Effector CD8-positive, alpha-beta T cell (primary cell): ENCODE data around the gene KCNAB3.

Experiments
- DNase-seq: peaks from one replicate; lab custom pipeline; 2025; lab: John Stamatoyannopoulos, UW

Gene KCNAB3

DNA sequence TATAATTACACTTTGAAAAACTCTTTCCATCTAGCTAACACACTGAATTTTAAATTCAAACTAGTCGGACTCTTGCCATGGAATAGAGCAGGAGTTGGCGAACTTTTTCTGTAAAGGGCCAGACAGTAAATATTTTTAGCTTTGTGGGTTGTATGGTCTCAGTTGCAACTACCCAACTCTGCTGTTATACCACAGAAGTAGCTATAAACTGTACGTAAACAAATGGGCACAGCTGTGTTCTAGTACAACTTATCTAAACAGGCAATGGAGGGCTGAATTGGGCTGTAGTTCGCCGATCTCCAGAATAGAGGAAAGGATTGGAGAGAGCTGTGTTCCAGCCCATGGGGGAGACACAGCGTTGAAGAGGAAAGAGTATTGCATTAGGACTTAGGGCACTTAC, 11.1 kb upstream of the KCNAB3 start:
- no peak for DNase-seq

DNA sequence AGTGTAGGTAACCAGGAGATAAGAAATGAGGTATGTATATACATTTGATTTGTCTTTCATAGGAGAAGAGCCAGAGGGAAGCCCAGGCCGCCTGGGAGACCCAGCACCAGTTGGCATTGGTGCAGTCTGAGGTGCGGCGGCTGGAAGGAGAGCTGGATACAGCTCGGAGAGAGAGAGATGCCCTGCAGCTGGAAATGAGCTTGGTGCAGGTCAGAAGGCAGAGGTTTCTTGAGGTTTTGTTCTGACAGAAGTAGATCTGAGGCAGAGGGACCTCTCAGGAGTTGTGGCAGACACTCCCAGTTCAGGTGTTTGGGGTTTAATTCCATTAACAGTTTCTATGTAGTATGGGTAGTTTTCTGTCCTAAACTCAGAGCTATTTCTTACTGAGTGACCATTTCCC, 10.4 kb upstream of the KCNAB3 start:
- no peak for DNase-seq

DNA sequence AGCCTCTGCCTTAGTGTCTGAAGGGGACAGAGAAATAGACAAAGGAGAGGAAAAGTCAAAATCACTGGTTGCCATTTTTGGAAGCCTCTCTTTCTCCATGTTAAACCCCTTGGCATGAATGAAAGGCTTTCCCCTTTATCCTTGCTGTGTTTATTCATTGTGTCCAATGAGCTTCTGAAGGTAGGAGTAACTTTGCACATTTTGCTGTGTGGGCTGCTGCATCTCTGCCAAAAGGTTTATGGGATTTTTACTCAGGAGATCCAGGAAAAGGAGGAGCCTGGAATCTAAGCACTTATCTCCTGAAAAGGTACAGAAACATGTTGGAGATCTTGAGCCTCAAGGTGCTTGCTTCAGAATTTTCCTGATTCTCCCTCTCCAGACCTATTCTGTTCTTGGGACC, 6.2 kb upstream of the KCNAB3 start:
- DNase-seq: no peak

DNA sequence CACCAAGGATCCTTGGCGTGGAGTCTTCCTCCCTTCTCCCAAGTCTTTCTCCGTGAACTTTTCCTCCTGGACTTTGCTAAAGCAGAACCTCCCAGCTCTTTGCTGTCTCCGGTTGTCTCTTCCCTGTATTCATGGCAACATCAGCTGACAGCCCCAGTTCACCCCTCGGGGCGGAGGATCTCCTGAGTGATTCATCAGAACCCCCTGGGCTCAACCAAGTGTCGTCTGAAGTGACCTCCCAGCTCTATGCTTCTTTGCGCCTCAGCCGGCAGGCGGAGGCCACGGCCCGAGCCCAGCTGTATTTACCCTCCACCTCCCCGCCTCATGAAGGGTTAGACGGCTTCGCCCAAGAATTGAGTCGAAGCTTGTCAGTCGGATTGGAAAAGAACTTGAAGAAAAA, 3.3 kb upstream of the KCNAB3 start:
- DNase-seq: no peak

DNA sequence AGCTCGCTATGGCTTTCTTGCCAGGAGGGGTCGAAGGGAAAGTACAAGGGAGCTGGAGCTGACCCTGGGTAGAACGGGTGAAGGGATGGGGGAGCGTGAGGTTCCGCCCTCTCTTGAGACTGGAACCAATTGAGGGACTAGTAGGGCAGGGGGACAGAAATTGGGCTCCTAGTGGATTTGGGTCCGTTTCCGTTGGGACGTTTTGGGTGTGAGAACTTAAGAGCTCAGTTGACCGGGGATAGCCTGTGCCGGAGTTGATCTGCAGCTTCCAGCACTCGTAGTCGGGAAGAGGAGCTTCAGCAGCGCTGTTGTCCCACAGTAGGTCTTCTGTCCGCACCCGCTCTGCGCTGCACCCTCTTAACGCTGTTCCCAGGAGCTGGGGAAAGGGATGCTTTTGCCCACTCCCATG, 2.8 kb upstream of the KCNAB3 start:
- peak; percentile 20 for DNase-seq

DNA sequence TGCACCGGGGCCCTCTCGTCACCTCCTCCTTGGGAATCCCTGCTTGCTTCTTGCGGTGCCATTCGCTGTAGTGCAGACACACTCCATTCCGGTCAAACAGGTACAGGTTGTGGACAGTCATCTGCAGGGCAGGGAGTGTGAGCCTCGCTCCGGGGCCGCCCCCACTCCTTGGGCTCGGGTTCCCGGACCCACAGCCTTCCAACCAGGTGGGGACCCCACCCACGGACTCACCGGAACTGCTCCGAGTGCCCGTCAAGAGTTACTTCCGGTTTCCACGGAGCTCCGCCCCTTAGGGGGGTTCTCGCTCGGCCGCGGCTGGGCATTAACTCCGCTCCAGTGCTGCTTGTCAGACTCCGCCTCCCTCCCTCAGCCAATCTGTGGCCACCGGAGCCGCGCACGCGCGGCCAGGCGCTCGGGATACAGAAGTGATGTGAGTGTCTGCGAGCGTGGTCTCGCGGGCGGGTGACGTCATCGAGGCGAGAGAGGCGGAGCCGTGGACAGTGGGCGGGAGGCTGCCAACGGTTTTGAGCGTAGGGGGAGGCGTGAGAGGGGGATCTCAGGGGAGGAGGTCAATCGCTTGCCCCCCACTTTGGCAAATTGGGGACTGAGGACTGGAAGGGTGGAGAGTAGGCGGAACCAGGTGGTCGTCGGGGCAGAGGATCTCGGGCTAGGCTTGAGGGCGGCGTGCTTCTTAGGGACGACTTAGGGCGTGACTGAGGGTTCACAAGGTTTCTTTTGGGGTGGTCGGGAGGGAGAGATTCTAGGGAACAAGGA, 2.2 kb upstream of the KCNAB3 start, which contains the start of the genes CNTROB and TRAPPC1:
CNTROB (plus strand) TSS at position 498 of the 774 bp plus-strand sequence. CDS start 874 bp downstream, outside the sequence.
TRAPPC1 (minus strand) TSS at position 238 of the 774 bp plus-strand sequence; CDS start at position 121, 117 bp downstream.
- DNase-seq: peak; percentile 99

DNA sequence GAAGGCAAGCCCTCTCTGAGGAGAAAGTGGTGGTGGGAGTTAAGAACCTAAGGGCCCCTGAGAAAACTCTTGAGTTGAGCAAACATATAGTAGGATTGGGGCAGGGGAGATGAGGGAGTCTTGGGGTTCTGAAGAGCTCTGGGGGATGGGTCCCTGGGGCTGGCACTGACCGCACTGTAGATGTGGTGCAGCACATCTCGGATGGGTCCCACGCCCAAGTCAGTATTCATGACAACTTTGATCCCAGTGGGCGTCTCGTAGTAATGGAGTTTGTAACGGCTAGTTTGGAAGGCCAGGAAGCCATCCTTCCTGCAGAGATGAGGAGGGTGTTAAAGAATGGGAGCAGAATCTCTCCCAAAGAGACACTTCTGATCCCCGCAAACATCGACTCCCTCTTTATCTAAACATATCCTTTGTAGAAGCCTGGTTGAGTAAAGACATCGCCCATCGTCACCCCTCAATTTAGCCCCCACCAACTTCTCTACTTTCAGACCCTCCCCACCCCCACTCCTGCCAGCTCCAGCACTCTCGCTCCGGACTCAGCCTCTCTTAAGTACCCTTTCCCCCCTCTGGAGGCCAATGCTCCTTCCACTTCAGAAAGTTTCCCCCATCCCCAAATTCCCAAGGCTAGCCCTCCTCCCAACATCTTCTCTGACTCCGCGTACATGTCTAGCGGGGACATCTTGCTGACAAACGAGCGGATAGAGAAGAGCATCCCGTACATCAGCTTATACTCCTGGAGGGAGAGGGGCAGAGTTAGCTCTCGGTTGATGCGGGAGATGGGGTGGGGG, 1.4 kb upstream of the KCNAB3 start:
- no peak for DNase-seq

DNA sequence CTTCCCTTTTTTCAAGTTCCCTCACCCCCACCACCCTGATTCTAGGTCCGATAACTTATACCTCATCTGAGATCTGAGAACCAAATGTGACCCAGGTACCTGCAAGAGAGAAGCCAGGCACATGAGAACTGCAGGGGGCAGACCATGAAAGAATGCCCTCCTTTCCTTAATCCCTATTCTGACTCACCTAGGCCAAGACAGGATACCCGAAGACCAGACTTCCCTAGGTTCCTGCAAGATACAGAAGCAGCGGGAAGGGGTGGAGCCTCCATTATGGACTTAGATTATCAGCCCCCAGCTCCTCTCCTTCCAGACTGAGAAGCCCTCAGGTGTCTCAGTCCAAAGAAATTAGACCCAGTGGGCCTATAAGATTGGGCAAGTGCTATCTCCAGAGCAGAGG, 2.1 kb downstream of the KCNAB3 start:
- DNase-seq: no peak

DNA sequence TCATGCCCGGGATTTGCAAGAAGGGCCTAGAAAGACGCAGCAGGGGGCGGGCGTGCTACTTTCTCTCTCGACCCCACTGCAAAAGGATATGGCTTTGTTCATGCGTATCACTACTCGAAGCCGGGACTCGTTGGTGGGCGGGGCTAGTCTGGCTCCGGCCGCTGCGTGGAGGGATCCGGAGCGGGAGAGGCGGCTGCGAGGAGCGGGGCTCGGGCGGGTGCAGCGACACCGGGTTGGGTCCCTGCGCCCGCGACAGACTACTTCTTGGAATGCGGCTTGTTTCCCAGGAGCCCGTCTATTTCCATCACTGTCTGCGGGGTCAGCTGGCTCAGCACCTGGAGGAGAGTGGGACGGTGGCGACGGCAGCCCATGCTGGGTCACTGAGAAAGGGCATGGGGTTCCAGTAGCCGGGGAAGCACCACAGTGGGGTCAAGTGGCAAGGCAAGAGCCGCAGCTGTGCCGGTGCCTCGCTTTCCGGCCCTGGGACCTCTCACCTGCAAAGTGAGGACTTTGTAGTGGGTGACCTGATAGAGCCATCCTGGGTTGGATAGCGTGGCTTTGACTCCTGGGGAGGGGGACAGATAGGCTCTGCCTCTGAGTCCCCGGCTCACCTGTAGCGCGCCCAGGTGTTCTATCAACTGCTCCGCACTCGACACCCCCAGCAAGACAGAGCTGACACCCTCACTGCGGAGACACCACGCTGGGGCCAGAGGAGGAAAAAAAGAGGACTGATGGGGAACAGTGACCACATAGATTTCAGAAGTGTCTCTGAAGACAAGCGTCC, 6.6 kb downstream of the KCNAB3 start:
- DNase-seq: peak; percentile 84

DNA sequence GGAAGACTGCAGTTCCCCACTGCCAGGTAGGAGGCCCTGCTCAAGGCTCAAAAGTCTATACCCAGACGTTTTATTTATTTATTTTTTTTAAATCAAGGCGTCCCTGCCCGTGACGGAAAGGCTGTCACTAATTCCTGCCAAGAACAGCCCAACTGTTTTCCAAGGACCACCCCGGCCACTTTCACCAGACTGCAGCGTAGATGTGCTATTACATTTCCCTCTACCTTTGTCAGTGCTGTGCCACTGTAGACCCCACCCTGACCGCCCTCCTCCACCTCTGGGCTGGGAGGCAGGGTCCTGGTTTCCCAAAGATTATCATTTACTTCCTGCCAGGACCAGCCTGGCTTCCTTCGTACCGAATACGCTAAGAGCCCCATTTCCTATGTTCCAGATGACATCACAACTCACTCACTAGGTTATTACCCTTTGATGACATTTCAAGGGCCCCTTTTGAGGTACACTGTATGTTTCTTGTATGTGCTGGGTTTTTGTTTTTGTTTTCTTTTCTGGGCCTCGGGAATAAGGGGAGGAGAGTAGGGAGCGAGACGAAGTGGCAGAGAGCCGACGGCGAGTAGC, 7.3 kb downstream of the KCNAB3 start:
- DNase-seq: no peak

DNA sequence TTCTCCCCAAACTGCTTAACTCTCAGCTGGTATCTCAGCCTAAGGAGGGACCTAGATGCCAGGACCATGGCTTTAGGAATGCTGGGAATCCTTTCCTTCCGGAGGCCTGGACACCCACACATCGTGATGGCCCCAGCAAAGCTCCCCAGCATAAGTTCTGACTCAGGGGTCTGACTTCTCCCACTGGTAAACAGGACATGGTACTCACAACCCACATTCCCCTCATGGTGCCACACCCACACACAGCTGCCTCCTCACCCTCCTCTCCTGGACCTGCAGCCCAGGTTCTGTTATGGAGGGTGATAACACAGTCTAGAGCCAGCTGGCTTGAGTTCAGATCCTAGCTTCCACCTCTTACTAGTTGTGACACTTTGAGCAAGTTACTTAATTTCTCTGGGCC, 12.8 kb downstream of the KCNAB3 start:
- DNase-seq: no peak

DNA sequence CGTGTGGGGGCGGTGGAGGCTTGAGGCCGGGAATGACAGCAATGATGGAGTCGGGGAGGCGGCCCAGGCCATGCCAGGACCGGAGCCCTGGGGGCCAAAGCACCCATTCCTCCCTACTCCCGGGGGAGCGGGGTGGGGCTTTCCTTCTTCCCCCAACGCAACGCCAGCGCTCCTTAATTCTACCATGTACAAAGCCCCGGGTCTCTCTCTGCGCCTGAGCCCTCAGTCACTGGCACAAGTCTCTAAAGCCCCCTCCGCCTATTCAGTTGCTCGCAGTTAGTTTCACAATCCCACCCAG, 13.3 kb downstream of the KCNAB3 start:
- no peak for DNase-seq

DNA sequence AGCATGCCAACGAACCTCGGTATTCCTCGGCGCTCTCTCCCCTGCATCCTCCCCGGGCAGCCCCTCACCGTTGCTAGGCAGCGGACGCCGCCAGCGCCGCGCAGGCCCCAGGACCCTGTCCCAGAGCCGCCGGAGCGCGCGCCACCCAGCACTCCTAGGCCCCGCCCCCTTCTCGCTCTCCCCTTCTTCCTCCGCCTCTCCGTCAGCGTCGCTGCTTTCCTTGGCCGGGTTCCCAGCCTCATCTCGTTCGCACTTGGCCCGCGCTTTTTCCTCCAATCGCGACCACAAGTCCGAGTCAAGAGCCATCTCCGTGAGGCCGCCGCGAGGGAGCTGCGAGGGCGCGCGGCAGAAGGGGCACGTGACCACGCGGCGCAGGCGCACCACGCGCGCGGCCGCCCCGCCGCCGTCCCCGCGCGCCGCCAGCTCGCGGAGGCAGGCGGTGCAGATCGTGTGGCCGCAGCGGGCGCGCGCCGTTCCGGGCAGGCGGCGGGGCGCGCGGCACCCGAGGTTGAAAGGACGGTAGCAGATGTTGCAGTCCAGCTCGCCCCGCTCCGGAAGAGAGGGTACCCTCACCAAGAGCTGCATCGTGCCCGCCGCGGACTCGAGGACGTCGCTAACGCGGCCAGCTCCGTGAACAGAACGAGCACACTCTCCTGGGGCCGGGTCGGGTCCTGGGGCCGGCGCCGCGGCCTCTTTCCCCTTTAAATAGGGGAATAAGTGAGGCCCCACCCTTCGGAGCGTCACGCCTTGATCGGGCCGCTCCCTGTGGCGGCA, 13.9 kb downstream of the KCNAB3 start, which contains the start of gene RNF227:
RNF227 (minus strand) TSS at position 679 of the 774 bp plus-strand sequence; CDS start at position 585, 94 bp downstream.
- peak; percentile 72 for DNase-seq

DNA sequence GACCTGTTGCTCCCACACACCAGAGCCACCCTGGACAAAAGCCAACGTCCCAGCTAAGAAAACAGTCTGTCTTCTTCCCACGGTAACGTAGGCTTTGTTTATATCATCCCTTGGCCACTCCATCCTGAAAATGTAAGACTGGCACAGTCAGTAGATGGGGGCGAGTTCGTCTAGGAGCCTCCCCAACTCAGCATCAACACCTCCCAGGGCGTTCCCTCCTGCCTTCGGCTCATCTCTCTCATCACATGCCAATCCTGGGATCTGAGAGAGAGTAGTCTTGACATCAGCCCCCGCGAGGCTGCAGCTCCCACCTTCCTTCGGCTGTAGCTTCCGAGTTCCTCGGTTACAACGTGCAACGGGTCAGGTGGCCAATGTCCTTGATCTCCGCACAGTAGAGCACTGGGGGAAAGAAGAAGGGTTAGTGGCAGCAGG, 14.5 kb downstream of the KCNAB3 start:
- DNase-seq: no peak

DNA sequence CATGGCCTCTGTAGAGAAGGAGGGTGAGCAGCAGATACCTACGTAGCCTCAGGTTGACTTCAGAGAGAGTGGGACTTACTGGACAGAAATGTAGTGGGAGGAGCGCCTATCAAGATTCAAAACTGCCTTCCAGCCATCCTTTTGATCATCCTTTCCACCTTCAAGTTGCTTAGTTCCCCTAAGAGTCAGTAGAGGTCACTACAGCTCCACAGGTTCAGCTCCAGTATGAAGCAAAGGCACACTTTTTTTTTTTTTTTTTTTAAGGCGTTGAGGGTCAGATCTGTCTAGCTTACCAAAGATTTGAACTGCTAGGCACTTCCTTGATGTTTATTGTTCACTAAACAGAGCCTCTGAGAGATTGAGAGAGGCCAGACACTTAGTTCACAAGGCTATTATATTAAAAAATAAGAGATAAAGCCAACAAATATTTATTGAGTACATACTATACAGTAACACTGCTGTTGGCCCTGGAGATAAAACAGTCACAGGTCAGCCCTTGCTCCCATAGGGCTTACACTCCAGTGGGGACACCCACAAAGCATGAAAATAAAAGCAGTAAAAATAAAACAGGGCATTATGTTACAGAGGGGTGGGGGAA, 16.6 kb downstream of the KCNAB3 start:
- DNase-seq: no peak

DNA sequence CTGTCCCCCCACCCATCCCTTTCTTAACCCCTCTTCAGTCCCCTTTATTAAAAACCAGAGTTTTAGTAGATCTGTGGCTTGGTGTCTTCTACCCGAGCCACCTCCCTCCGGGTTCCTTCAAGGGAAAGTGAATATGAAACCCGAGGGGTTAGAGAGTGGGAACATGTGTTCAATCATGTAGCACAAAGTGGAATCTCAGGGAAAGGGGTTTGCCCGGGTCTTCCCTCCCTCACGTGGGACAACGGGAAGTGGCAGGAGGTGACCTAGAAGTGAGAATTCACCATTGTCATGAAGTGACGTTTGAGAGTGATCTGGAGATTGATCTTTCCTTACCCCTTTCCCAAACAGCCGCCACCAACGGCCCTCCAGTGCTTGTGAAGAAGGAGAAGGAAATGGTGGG, 18.5 kb downstream of the KCNAB3 start:
- DNase-seq: no peak

DNA sequence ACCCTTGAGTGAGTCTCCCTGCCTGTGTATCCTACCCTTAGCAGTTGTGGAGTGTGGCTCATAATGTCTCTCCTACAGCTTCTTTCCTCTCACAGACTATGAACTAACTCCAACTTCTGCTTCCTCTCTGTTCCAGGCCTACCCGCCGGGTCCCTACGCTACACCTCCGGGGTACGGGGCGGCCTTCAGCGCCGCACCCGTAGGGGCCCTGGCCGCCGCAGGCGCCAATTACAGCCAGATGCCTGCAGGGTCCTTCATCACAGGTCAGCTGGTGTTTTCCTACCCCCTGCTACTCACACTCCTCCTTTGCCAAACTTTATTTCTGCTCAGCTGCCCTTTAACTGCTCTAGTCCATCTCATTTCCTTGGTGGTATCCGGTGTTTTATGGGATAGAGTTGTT, 18.9 kb downstream of the KCNAB3 start:
- no peak for DNase-seq

DNA sequence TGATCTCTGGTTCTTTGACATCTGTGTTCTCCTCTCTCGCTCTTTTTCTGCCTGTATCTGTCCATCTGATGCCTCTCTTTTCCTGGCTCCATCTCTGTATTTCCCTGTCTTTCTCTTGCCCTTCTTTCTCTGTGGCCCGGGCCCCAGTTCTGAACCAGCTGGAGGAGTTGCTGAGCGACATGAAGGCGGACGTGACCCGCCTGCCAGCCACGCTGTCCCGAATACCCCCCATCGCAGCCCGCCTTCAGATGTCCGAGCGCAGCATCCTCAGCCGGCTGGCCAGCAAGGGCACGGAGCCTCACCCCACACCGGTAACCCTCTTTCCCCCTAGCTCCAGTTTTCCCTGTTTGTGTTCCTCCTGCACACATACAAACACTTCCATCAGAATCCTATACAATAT, 19.4 kb downstream of the KCNAB3 start:
- DNase-seq: no peak

DNA sequence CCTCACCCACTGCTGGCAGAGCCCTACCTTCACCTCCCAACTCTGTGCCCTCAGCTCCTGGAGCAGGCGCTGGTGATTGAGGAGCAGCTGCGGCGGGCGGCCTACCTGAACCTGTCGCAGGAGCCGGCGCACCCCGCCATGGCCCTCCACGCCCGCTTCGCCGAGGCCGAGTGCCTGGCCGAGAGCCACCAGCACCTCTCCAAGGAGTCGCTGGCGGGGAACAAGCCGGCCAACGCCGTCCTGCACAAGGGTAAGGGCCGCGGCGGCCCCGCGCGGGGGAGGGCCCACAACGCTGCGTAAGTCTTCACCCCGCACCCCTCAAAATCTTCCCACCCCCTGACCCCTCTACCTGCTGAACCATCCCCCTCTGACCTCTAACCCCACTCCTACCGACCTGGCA, 20.6 kb downstream of the KCNAB3 start:
- DNase-seq: no peak

DNA sequence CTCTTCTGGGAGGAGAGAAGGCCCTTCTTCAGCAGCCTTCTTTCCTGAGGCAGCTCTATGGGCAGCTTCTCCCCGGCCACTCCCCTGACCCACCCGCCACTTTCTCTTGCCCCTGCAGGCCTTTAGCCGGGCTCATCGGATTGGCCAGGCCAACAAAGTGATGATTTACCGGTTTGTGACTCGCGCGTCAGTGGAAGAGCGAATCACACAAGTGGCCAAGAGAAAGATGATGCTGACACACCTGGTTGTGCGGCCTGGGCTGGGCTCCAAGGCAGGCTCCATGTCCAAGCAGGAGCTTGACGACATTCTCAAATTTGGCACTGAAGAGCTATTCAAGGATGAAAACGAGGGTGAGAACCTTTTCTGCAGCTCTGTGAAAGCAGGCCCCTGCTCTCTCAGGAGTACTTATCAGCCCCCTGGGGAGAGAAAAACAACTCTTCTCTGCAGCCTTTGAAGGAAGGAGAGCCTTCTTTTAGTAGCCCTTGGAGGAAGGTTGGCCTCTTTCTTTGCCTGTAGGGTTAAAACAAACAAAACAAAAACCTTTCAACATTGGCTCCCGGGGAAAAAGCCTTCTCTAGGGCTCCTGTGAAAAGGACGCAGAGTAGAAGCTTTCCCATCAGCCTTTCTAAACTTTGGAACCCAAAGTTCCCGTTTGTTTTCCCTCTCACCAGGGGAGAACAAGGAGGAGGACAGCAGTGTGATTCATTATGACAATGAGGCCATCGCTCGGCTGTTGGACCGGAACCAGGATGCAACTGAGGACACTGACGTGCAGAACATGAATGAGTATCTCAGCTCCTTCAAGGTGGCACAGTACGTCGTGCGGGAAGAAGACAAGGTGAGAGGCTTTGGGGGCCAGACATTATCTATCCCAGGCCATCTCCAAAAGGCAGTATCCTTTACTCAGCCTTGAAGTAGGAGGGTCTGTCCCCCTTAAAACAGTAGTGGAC, 26.2 kb downstream of the KCNAB3 start:
- DNase-seq: no peak
